SK-N-MC (cell line): ENCODE data around the gene CCNI2.

Source experiments
- EZH2 ChIP-seq: fragments of 200-600 bp; sonication (generic); IDR thresholded peaks from one replicate; pipeline ENCODE4 v1.6.1; 2017; ENCODE audit warnings: antibody characterized with exemption
- POLR2AphosphoS5 ChIP-seq: IDR thresholded peaks from 2 replicates; pipeline ENCODE4 v1.6.1; 2012; ENCODE audit warnings: mild to moderate bottlenecking, low read depth, low read length, borderline replicate concordance

GRCh38 chr5:132766020-132766805, 19.0 kb downstream of the CCNI2 start:
- no peak for TF ChIP-seq POLR2AphosphoS5
- no peak for TF ChIP-seq EZH2
